Activated CD8-positive, alpha-beta memory T cell treated with anti-CD3 and anti-CD28 coated beads for 24 hours (primary cell): Measurements from ENCODE around the gene LRRC2.
"Not testable (repeated sequence)": the region's sequence is repeated elsewhere in the genome, so short reads cannot be mapped to it uniquely, and the experiment has no call there.

Source experiments
- DNase-seq: peaks from one replicate; pipeline ENCODE4 v3.0.0-alpha.2; 2020

The LRRC2 gene

DNA sequence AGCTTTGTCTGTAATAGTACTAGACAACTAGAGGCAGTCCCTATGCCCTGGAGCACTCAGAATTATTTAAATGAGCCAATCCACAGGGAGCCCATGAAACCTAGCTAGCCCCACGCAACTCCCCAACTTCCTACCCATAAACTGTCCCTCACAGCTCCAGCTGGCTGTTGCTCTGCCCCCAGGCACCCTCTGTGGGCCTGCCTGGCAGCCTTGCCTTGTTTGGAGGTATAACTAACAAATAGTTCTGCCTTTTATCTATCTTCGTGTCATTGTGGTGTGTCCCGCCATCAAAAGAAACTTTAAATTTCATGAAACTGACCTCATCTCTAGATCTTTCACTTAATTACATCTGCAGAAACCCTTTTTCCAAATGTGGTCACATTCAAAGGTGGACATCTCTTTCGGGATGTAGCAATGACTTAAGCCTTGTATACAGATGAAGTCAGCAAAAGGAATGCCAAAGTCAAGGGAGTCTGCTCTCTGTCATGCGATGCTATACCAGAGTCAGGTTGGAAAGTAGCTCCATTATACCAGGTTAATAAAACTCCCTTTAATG is 70.1 kb downstream of the LRRC2 start:
- DNase-seq: peak; percentile 32

DNA sequence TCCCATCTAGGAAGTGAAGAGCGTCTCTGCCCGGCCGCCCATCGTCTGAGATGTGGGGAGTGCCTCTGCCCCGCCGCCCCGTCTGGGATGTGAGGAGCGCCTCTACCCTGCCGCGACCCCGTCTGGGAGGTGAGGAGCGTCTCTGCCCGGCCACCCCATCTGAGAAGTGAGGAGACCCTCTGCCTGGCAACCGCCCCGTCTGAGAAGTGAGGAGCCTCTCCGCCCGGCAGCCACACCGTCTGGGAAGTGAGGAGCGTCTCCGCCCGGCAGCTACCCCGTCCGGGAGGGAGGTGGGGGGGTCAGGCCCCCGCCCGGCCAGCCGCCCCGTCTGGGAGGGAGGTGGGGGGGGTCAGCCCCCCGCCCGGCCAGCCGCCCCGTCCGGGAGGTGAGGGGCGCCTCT is 71.6 kb downstream of the LRRC2 start:
- DNase-seq: not testable (repeated sequence)

- DNase-seq: no peak
Observed at GRCh38 chr3:46492890-46493547, 73.1 kb downstream of the LRRC2 start.

DNA sequence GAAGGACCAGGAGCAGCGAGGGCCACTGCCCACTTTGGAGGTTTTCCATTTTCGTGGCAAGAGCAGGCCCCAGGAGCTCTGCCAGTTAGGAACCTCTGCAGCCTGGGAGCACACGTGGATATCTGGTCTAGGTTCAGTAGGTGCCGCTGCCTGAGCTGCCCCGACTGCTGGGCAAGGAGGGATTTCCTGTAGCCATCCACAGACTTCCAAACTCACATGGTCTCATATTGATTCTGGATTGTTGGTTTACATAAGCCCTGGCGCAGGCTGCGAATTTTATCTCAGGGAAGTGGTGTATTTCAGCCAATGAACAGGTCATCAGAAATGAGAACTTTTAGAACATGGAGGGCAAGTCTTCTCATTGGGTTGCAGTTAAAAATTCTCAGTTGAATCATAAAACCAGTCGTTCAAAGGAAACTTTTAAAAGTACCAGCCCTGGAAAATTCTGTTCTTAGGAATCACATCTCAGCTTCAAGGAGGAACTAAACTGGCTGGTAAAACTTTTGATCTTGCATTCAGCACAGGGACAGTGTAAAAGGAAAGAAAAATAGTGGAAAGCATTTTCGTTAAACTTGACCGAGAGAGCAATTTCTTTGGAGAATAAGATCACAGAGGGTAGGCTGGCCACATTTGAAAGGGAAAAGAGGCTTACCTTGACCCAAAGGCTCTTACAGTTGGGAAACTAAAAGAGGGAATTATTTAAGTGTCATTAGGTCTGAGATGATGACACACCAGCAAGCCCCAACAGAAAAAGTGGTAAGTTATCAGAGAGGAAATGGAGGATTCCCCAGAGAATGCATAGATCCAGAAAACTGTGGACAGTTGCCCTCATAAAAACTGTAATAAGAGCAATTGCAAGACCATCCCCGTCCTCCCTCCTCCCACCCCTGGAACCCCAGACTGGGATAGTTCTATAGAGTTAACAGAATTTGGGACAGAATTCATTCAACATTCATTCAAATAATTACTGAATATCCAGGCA is 74.7 kb downstream of the LRRC2 start:
- DNase-seq: peak; percentile 42

DNA sequence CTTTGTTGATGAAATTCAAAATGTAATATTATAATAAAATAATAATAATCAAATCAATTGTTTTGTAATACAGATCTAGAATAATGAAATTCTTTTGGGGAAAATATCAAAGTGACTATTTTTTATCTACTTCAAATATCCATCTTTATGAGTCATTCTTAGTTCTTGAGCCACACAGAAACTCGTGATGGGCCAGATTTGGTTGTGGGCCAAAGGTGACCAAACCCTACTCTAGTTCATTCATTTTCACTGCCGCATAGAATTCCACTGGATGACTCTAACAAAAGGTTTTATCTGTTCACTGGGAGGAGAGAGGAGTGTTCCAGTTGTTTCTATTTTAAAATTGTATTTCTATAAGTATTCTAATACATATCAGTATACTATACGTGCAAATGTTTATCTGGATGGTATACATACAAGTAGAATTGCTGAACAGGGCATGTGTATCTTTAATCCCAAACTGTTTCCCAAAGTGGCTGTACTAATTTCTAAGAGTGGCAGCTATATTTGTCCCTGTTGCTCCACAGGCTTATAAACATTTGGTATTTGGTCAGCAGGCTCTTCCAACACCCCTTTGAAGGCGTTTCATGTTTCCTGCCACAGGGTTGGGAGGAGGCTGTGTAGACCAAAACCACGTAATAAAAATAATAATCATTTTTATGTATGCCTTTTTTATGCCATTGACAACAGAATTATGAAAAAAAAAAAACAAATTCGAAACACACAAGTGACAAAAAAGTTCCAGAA is 75.6 kb downstream of the LRRC2 start:
- DNase-seq: peak; percentile 15

GRCh38 chr3:46489875-46490274 is 76.2 kb downstream of the LRRC2 start:
- DNase-seq: no peak

GRCh38 chr3:46489381-46489780 is 76.7 kb downstream of the LRRC2 start:
- no peak for DNase-seq

DNA sequence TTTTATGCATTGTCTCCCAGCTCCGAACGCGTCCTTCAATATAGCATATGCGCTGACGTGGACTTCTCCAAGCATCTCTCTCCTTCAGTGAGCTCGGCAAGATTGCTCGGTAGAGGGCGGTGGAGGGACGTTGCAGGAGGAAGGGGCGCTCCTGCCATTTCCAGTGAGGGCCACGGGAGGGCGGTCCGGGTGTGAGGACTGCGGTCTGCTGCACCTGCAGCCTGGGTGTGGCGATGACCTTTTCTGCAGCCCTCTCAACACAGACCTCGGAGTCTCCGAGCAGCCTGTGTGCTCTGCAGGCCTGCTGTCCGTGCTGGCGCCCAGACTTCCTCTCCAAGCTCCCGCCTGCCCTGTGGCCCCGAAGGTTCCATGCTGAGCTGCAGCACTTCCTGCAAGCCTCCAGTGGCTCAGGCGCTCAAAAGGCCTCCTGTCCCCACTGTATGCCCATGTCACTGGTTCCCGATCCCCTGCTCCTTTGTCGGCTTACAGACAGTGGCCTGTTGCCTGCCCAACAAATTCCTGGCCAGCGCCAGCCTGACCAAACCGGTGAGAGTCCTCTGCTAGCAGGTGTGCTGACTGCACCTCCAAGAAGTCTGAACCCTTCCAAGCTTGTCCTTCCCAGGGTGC is 77.3 kb downstream of the LRRC2 start:
- peak; percentile 95 for DNase-seq

GRCh38 chr3:46485779-46486175 is 80.3 kb downstream of the LRRC2 start:
- no peak for DNase-seq

DNA sequence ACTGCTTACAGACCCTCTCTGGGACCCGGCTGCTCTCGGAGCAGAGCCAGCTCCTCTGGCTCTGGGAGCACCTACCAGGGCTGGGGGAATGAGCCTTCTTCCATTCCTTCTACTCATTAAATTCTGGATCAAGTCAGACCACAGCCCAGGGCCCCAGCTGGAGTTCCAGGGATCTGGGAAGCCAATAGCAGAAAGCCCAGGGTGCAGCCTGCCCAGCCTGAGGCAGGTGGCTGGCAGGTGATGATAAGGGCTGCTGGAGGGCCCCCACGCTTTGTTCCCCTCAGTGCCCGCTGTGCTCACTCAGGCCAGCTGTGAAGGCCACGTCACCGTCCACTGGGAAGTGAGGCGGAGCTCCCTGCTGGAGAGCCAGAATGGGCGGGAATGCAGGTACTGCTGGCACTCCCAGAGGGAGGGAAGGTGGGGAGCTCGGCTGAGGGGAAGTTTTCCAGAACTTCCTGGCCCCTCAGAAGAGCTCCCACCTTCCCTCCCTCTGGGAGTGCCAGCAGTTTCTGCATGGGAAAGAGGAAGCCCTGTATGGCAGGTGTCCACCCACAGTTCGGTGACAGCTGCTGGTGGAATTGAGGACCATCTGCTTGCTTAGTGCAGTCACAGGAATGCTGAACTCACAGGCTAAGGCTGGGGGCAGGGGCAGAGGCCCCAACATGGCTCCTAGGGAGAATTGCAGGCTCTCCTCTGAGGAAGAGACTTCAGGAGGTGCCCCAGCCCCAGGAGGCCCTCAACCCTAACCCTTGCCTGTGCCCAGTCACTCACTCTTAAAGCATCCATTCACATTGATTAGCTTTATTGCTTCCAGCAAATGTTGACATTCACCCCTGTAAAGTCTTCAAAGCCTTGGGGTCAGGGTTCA is 81.0 kb downstream of the LRRC2 start:
- DNase-seq: peak; percentile 35

GRCh38 chr3:46484388-46484787 is 81.7 kb downstream of the LRRC2 start:
- DNase-seq: peak; percentile 42

DNA sequence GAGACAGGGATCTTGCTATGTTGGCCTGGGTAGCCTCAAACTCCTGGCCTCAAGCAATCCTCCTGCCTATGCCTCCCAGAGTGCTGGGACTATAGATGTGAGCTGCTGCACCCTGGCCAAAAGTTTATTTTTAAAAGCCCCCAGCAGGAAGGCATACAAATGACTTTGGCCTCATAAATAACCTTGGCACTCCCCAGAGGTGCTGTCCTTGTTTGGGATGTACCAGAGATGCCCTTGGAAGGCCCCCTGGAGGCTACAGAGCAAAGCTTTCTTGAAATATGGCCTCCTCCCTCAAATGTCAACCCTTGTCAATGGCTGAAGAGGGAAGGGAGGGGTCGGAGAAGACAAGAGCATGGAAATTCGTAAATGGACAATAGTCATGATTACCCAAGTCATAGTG is 82.3 kb downstream of the LRRC2 start:
- DNase-seq: peak; percentile 43

- no peak for DNase-seq
Observed at GRCh38 chr3:46482632-46483350, 83.3 kb downstream of the LRRC2 start.

GRCh38 chr3:46481636-46482035 is 84.5 kb downstream of the LRRC2 start:
- DNase-seq: no peak

GRCh38 chr3:46480491-46481195 is 85.5 kb downstream of the LRRC2 start:
- peak; percentile 32 for DNase-seq

DNA sequence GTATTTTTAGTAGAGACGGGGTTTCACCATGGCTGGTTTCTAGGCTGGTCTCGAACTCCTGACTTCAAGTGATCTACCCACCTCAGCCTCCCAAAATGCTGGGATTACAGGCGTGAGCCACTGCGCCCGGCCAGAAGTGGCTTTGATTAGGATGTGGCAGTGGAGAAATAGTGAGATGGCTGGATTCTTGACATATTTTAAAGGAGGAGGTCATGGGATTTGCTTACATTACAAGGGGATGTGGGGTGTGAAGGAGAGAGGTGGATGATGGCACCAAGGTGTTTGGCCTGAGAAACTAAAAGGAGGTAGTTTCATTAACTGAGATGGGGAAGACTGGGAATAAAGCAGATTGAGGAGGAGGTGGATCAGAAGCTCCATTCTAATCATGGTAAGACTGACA is 86.4 kb downstream of the LRRC2 start:
- DNase-seq: peak; percentile 33

DNA sequence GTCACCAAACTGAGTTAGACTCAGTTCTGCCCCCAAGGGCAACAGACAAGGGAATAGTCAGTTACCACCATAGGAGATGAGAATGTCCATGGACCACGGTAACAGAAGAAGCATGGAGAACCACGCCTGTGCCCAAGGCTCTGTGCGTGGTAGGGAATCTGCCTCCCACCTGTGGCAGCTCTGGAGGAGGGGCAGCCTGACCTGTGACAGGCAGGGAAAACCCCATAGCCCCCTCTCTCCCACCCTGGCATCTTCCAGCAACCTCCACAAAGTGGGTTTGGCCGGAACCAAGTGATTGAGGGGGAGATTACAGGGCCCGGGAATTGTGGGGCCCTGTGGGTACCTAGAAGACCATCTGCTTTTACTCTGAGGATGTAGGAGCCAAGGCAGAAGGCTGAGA is 87.1 kb downstream of the LRRC2 start:
- DNase-seq: peak; percentile 28

DNA sequence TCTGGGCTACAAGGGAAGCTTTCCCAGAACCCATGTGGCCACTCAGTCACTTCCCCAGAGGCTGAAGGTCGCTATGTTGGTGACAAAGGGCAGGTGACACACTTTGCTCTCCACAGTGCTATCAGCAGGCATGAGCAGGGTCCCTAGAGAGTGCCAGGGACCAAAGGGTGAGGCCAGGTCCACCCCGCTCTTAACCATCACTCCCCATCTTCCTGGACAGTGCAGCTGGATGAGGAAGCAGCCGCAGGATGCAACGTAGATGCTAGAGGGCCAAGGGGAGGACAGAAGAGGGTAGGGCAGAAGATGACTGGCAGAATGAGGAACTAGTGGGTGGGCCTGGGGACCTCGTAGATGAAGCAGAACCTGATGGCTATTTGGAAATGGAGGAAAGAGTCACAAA is 87.8 kb downstream of the LRRC2 start:
- DNase-seq: no peak

GRCh38 chr3:46477756-46478155 is 88.3 kb downstream of the LRRC2 start:
- DNase-seq: peak; percentile 33

GRCh38 chr3:46477145-46477544 is 89.0 kb downstream of the LRRC2 start:
- peak; percentile 15 for DNase-seq
